Middle frontal gyrus (tissue), 1 donor: ENCODE data around the gene CDH5.

Experiments used
- DNase-seq: peaks from one replicate; pipeline ENCODE4 v3.0.0-alpha.2; 2015; ENCODE audit warnings: low spot score; ENCODE audit errors: extremely low spot score

CDH5 gene

DNA sequence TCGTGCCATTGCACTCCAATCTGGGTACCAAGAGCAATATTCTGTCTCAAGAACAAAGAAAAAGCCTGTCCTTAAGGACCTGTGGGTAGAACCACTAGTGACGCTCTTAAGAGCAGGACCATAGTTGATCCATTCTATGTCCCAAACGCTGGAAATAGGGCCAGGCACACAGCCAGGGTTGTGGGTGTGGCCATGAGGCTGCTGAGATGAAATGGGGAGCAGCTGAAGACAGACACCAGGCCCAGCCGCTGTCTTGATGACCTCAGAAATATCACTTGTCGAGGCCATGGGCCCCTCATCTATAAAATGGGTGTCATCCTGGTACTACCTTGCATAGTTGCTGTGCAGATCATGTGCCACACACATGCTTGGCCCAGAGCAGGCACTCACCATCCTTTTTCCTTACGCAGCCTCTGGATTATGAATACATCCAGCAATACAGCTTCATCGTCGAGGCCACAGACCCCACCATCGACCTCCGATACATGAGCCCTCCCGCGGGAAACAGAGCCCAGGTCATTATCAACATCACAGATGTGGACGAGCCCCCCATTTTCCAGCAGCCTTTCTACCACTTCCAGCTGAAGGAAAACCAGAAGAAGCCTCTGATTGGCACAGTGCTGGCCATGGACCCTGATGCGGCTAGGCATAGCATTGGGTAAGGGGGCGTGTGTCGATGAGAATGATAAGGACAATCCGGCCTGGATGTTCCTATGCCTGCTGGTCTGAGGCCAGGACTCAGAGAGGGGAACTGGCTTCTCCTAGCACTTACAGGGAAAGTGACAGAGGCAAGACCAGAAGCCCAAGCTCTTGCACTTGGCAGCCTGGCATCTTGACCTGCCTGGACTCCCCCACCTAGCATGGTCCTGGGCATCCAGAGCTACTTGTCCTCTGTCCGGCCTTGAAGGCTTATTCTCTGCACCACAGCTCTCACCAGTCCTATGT, 25.5 kb downstream of the CDH5 start:
- no peak for DNase-seq

DNA sequence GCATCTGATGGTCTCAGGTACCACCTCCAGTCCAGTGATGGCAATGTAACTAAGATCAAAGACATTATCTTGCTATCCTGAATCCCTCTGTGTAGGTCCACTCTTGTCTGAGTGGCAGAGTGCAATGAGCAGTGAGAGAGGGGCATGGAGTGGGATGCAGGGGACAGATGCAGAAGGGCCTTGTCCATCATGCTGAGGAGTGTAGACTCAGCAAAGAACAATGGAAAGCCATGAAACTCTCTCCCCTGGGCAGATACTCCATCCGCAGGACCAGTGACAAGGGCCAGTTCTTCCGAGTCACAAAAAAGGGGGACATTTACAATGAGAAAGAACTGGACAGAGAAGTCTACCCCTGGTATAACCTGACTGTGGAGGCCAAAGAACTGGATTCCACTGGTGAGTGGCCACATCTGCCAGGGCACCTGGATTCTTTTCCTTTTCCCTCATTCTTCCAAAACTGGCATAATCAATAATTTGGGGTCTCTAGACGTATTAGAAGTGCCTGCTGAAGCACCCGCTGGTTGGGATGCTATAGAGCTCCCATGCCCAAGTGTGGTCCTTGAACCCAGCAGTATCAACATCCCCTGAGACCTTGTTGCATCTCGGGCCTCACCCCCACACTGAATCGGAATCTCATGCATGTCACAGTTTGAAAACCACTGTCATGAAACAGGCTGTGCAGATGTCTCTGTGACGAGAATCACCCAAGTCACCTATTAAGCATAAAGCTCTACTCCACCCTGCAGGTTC, 29.5 kb downstream of the CDH5 start:
- no peak for DNase-seq

DNA sequence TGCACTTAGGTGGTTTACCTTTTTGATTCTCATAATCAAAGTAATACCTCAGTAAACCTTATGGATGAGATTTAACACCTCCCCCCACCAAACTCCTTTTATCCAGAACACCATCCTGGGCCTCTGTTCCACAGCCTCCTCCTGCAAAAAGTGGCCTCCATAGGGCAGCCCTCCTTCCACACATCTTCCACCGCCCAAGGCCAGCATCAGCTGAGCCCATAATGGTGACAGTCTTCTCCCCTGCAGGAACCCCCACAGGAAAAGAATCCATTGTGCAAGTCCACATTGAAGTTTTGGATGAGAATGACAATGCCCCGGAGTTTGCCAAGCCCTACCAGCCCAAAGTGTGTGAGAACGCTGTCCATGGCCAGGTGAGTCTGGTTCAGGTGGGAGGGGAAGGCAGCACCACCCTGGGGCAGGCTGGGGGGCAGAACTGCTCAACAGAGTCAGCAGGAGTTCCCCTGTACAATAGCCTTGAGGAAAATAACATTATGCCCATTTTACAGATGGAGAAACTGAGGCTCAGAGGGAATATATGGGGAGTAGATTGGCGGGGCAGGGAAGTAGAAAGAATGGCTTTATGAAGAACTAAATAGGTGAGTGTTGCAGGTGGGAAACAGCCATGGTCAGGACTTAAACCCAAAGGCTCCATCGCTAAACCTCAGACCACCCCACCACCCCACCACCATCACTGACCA, 31.4 kb downstream of the CDH5 start:
- DNase-seq, result no peak

DNA sequence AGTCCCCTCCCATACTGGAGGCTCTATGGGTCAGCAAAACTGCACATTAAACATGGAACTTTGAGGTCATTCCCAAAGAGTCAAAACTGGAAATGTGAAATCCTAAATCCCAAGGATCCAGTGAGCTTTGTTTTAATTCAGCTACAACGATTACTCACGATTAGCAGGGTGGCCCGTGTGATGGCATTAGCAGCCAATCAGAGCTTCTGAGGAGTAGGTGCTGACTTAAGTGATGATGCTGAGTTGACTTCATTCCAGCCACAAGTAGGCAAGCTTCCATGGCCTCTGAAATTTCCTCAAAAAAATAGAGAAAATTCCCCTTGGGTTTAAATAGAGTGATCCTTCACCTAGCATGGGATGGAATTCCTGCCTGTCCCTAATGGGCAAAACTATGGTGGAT, 32.5 kb downstream of the CDH5 start:
- no peak for DNase-seq

DNA sequence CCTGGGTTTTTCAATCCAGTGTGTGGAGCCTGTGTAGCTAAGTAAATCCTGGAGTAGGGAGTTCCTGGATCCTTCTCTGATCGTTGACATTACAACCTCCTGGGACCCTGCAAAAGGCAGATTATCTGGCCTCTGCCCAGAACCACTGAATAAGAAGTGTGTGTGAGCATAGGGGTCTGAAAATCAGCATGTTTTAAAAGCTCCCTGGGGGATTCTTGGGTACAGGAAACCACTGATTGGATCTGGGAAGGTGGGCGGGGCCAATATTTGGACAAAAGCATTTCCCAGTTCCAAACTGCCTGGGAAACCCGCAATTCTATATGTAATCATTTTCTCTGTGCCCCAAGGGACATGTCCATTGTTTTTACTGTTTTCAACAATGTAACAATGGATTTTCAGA, 33.4 kb downstream of the CDH5 start:
- no peak for DNase-seq

DNA sequence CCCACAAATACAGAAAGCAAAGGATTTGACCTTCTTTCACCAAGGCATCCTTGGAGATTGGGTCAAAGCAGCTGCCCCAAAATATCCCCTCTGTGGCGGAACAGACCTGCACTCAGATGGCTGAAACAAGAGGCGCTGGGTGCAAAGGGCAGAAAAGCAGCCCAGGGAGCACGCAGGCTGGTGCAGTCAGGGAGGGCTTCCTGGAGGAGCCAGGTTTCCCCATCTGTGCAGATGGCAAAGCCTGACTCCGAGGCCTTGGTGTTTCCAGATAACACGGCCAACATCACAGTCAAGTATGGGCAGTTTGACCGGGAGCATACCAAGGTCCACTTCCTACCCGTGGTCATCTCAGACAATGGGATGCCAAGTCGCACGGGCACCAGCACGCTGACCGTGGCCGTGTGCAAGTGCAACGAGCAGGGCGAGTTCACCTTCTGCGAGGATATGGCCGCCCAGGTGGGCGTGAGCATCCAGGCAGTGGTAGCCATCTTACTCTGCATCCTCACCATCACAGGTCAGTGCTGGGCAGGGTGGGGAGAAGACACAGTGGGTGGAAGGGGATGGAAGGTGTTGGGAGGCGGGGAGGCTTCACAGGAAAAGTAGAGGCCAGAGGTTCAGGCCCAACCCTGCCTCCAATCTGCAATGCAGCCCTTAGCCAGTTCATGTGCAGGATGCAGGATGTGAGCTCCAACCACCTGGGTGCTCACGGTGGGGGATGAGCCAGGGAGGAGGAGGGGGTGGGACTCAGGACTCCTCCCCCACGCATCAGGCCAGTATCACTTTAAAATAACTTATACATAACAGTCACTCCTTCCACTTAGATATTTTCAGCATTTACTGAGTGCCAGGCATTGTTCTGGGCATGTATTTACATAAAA, 34.3 kb downstream of the CDH5 start:
- no peak for DNase-seq

DNA sequence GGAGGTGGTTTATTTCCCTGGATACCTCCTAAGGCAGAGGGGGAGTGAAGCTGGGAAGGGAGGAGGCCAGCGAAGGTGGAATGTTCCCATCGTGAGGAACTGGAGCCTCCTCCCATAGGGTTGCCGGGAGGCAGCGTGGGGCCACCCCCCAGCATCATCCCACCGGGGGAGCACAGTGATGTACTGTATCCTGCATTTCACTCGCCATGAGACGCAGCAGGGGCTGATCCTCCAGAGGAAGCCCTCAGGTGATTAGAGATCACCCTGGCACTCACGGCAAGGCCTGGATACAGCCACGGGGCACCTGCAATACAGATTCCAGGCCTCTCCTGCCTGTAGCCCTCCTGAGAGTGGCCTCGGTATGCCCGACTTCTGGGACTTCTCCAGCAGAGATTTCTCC, 35.1 kb downstream of the CDH5 start:
- DNase-seq, result no peak

DNA sequence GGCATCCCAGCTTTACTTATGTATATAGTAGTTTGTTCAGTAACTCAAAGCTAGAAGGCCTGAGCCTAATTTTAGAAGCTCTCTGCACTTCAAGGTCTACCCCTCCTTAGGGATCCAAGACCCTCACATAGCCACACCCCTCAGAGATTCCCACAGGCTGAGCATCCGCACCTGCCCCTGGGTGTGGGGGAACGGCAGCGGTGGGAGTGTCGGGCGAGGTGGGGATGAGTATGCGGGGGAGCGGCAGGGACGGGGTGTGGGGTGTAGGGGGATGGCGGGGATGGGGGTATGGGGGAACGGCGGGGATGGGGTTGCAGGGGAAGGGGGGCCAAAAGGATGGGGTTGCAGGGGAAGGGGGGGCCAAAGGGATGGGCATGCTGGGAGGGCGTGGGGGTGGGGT, 35.7 kb downstream of the CDH5 start:
- no peak for DNase-seq

DNA sequence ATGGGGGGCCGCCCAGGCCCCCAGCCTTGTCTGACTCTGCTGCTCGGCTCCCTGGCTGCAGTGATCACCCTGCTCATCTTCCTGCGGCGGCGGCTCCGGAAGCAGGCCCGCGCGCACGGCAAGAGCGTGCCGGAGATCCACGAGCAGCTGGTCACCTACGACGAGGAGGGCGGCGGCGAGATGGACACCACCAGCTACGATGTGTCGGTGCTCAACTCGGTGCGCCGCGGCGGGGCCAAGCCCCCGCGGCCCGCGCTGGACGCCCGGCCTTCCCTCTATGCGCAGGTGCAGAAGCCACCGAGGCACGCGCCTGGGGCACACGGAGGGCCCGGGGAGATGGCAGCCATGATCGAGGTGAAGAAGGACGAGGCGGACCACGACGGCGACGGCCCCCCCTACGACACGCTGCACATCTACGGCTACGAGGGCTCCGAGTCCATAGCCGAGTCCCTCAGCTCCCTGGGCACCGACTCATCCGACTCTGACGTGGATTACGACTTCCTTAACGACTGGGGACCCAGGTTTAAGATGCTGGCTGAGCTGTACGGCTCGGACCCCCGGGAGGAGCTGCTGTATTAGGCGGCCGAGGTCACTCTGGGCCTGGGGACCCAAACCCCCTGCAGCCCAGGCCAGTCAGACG, 36.2 kb downstream of the CDH5 start:
- no peak for DNase-seq

DNA sequence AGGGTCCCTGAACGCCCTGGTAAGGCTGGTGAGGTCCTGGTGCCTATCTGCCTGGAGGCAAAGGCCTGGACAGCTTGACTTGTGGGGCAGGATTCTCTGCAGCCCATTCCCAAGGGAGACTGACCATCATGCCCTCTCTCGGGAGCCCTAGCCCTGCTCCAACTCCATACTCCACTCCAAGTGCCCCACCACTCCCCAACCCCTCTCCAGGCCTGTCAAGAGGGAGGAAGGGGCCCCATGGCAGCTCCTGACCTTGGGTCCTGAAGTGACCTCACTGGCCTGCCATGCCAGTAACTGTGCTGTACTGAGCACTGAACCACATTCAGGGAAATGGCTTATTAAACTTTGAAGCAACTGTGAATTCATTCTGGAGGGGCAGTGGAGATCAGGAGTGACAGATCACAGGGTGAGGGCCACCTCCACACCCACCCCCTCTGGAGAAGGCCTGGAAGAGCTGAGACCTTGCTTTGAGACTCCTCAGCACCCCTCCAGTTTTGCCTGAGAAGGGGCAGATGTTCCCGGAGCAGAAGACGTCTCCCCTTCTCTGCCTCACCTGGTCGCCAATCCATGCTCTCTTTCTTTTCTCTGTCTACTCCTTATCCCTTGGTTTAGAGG, 37.1 kb downstream of the CDH5 start:
- DNase-seq, result no peak

DNA sequence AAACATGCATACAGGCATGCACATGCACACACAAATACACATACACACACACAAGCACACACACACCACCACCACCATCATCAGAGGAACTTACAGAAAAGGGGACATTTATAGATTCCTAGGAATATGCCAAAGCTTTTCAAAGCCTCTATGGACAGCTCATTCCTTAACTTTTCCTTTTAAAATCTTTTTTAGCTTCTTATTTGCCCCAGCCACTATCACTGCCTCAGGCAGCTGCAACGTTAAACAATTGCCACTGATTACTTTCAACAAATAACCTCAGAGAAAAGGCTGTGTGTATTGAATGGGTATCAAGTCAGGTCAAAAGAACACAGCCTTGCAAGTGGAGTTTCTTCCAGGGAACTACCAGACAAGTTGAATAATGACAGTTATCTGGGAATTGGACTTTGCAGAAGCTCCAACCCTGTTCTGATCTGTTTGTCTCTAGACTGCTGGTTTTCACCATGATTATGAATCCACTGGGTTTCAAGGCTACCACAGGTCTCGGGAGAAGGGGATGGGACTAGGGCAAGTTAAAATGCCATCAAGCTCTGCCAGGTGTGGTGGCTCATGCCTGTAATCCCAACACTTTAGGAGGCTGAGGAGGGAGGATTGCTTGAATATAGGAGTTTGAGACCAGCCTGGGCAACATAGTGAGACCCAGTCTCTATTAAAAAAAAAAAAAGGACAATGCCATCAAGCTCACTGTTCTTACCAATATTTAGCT, 38.7 kb downstream of the CDH5 start:
- DNase-seq, result no peak

DNA sequence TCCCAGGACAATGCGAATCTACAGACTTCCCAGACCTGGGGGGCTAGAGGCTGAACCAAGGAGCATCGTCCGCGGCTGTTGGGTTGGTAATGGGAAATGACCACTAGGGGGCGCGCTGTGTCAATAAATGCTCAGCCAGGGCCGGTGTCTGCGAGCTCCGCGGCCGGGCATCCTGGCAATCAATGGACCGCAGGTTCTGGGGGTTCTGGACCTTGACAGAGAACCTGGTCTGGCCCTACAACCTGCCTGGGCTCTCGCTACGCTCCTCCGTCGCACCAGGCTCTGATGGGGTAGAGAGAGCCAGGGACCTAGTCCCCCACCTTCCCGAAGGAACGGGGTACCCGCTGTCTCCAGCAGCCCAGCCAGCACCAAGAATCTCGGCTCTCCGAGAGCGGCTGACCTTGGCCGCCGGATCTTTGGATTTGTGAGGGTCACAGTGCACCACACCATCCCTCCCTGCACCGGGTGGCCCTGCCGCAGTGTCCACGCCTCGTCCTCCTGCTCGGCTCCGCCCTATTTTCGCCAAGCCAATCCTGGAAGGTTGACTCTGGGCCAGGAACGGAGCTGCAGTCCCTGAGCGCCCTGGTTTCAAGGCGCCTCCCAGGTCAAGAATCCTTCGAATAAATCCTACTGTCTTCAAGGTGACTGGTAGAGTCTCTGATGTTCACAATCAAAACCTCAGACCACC, 40.2 kb downstream of the CDH5 start:
- DNase-seq, result peak; percentile 64

DNA sequence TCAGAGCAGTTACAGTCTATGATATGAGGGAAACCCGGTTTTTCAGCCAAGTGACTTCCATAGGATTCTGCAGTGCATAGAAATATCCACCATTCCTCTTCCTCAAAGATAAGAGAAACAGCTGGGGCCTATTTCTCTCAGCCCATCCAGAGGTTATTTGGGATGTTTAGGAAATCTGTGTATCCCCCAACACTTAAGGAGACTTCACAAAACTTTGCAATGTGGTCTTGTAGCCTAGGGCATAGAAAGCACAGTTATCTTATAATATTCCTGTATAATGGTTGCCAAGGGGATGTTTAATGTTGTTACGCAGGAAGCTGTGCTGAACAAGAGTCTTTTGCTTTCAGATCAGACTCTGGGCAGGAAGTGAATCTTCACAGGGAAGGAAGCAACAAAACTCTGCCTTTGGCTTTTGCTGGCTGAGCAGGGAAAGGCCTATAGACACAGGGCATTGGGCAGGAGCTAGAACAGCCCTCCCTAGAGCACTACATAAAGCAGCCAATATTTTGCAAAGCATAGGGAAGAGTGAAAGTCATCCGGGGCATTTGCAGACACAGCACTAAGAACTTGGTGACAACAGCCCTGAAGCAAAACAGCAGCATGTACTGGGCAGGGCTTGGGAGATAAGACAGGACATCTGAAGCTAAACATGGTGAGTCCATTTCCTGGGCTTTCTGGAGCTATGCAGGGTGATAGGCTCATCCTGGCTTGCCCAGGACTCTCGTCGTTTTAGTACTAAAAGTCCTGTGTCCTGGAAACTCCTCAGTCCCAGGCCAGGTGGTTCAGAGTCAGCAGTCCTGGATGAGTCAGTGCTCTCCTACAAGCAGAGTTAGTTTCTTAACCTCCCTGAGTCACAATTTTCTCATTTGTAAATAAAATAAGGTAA, 41.9 kb downstream of the CDH5 start:
- DNase-seq, result no peak

DNA sequence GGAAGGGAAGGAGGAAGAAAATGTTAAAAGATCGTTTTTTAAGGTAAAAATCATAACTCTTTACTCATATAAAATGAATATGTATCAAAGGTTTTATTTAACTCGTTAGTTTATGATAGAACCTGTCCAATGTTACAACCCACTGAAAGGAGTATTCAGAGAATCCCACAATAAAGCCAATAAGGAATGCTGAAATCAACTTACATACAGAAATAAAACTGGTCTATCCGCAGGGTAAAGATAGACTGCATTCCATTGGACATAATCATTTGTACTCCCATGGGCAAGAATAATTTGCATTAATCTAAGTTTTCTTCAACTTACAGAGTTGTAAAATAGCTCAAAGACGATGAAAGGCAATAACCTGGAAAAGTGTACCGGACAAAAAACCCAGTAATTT, 42.7 kb downstream of the CDH5 start:
- DNase-seq, result no peak

DNA sequence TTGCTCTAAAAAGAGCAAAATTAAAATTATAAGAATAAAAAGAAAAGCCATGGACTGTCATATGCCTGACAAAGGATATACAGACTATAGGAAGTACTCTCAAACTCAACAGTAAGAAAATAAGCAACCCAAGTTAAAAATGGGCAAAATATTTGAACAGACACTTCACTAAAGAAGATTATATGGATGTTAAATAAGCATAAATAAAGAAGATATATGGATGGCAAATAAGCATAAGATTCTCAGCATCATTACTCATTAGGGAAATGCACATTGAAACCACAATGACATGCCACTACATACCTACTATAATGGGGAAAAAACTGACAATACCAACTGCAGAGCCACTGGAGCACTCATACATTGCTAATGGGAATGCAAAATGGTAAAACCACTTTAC, 45.7 kb downstream of the CDH5 start:
- DNase-seq, result no peak

DNA sequence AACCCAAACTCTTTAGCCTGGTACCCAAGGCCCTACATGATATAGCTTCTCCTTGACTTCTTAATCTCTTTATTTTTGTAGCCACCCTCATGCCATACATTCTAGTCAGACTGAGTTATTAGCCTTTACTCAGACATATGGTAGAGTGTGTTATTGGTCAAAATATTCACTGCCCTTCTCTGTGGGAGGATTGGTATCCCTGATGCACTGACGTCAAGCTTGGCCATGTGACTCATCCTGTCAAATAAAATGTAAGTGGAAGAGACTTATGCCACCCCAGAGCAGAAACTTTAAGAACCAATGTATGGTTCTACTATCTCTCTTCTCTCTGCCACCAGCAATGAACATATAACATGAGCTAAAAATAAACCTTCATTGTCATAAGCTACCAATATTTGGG, 48.4 kb downstream of the CDH5 start:
- DNase-seq, result no peak

DNA sequence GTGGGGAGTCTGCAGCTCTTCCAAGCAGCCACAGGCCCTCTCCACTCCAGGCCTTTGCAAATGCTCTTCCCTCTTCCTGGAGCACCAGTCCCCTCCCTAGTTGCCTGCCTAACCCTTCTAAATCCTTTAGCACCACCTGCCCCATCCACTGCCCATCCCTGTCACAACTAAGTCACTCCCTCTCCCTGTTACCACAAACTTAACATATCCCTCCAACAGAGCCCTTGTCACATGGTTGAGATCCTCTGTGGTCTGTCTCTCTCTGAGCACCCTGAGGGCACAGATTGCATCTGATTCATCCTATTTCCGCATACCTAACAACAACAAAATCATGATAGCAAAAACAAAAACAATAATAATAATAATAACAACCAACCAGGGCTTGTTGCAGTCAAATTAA, 49.6 kb downstream of the CDH5 start:
- no peak for DNase-seq
